ENCODE results near the gene ZFYVE16.

Gene ZFYVE16

DNA sequence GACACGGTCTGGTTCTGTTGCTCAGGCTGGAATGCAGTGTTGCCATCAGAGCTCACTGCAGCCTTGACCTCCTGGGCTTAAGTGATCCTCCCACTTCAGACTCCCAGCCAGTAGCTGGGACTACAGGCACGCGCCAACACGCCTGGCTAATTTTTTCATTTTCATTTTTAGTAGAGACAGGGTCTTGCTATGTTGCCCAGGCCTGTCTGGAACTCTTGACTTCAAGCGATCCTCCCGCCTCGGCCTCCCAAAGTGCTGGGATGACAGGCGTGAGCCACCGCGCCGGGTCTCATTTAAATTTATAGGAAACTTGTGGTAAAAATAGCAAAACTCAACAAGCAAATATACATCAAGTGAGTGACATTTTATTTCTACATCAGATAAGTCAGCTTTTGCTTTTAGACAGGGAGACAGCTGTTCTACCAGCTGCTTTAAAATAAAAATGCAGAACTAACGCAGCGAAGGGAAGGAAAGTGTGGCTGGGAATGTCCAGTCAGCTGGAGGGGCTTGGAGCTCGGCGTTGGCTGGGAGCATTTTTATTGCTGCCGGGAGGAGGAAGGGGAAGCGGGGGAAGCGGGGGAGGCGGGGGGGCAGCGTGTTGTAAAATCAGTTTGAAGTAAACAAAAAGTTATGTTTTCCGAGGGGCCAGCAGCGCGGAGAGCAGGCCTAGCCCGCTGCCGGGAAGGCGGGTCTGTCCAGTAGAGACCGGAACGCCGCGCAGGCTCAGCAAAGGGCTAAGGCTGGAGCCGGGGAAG lies 707 bp upstream of the ZFYVE16 start (continued):
- TF ChIP-seq ZBTB8A (tag by site-specific recombination; IDR thresholded peaks at IDR 0.05) (0 out of 2 replicates have a peak, but pooled peaks have one; percentile 2), ZNF184 (tag by site-specific recombination; IDR thresholded peaks at IDR 0.05) (peak; percentile 21; the same call in 1 of the 2 replicates), GLIS2 (tag by site-specific recombination; IDR thresholded peaks at IDR 0.05) (no peak), ZNF121 (tag by site-specific recombination; IDR thresholded peaks at IDR 0.05) (peak; percentile 97)

DNA sequence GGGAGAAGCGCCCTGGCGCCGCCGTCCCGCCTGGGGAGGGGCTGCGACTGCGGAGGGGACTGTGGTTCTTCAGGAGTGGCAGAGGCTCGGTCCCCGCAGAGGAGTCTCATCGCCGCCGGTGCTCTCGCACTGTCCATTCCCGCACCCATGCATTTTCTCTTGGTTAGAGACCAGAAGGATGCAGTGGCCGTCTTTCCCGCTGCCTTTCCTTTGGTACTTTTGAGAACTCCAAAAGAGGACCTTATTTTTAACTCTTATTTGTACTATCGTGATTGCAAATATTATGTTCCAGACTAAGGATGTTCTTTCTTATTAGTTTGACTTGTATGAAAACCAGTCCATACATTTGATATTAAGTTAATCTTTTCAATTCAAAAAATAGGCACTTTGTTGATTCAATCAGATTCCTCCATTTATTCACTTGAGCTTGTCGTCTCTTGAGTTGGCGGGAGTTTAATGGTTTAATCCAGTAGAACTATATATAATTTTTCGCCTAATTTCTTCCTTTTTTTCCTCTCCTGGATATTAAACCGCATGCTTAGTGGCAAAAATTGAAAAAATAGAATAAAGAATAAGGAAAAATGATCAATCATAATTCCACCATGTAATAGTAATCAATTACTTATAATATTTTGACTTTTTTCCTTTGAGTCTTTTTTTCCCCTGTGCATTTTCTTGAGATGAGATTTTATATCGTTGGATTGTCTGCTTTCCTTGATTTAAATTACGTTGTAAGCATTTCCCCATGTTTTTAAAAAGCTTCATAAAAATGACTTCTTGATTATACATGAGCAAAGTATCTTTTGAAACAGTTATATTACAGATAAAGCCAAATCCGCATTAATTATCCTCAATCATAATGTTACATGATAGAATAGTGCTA lies 861 bp downstream of the ZFYVE16 start:
- H3K27ac ChIP-seq (ENCODE audit: extremely low read depth, low read depth, low read length) = peak overlapping the region; percentile 95
- H3K9me3 ChIP-seq (ENCODE audit: control insufficient read depth, insufficient read depth, low read depth, low read length) = no peaks in the 10 kb centered on the region
- peaks cover 4 to 11% of the 10 kb centered on the region in 2 experiments for H3K36me3 ChIP-seq (ENCODE audit: control insufficient read depth in 2 of 2, insufficient read depth in 1 of 2, low read length in 2 of 2)
- POLR2A ChIA-PET = interaction anchor here (0.5 to 3.1 kb wide), 7 partner anchors 11 to 290 kb away, joined by 3 to 14 read pairs (median 4); partner anchors contain the start of genes DHFR, MSH3 and SERINC5
- TF ChIP-seq ZNF660 (tag by site-specific recombination; IDR thresholded peaks at IDR 0.05) (0 out of 2 replicates have a peak, but pooled peaks have one; percentile 1), ZFP69B (tag by site-specific recombination; IDR thresholded peaks at IDR 0.05) (0 out of 2 replicates have a peak, but pooled peaks have one; percentile 4), SP7 (tag by site-specific recombination; IDR thresholded peaks at IDR 0.05) (0 out of 2 replicates have a peak, but pooled peaks have one; percentile 7), ZNF335 (tag by site-specific recombination; conservative IDR thresholded peaks at IDR 0.05) (peak; percentile 20), ZSCAN16 (tag by site-specific recombination; IDR thresholded peaks at IDR 0.05) (0 out of 2 replicates have a peak, but pooled peaks have one; percentile 15), GLIS2 (tag by site-specific recombination; IDR thresholded peaks at IDR 0.05) (no peak; the same call in 1 of the 2 replicates), IKZF3 (tag by site-specific recombination; IDR thresholded peaks at IDR 0.05) (0 out of 2 replicates have a peak, but pooled peaks have one; percentile 35), ZBTB20 (tag by site-specific recombination; IDR thresholded peaks at IDR 0.05) (peak; percentile 36), ZNF664 (tag by site-specific recombination; IDR thresholded peaks at IDR 0.05) (peak; percentile 94)
- TF ChIP-seq, protein P1, sequence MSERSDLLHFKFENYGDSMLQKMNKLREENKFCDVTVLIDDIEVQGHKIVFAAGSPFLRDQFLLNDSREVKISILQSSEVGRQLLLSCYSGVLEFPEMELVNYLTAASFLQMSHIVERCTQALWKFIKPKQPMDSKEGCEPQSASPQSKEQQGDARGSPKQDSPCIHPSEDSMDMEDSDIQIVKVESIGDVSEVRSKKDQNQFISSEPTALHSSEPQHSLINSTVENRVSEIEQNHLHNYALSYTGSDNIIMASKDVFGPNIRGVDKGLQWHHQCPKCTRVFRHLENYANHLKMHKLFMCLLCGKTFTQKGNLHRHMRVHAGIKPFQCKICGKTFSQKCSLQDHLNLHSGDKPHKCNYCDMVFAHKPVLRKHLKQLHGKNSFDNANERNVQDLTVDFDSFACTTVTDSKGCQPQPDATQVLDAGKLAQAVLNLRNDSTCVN (tag by site-specific recombination; optimal IDR thresholded peaks at IDR 0.05) = no peak
- TF ChIP-seq, protein P2, sequence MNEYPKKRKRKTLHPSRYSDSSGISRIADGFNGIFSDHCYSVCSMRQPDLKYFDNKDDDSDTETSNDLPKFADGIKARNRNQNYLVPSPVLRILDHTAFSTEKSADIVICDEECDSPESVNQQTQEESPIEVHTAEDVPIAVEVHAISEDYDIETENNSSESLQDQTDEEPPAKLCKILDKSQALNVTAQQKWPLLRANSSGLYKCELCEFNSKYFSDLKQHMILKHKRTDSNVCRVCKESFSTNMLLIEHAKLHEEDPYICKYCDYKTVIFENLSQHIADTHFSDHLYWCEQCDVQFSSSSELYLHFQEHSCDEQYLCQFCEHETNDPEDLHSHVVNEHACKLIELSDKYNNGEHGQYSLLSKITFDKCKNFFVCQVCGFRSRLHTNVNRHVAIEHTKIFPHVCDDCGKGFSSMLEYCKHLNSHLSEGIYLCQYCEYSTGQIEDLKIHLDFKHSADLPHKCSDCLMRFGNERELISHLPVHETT (tag by site-specific recombination; IDR thresholded peaks at IDR 0.05) = 0 out of 2 replicates have a peak, but pooled peaks have one; percentile 4
- TF ChIP-seq, protein P3, sequence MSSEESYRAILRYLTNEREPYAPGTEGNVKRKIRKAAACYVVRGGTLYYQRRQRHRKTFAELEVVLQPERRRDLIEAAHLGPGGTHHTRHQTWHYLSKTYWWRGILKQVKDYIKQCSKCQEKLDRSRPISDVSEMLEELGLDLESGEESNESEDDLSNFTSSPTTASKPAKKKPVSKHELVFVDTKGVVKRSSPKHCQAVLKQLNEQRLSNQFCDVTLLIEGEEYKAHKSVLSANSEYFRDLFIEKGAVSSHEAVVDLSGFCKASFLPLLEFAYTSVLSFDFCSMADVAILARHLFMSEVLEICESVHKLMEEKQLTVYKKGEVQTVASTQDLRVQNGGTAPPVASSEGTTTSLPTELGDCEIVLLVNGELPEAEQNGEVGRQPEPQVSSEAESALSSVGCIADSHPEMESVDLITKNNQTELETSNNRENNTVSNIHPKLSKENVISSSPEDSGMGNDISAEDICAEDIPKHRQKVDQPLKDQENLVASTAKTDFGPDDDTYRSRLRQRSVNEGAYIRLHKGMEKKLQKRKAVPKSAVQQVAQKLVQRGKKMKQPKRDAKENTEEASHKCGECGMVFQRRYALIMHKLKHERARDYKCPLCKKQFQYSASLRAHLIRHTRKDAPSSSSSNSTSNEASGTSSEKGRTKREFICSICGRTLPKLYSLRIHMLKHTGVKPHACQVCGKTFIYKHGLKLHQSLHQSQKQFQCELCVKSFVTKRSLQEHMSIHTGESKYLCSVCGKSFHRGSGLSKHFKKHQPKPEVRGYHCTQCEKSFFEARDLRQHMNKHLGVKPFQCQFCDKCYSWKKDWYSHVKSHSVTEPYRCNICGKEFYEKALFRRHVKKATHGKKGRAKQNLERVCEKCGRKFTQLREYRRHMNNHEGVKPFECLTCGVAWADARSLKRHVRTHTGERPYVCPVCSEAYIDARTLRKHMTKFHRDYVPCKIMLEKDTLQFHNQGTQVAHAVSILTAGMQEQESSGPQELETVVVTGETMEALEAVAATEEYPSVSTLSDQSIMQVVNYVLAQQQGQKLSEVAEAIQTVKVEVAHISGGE (tag by site-specific recombination; conservative IDR thresholded peaks at IDR 0.05; ENCODE audit: low read depth) = 0 out of 2 replicates have a peak, but pooled peaks have one; percentile 27
- TF ChIP-seq, protein P4, sequence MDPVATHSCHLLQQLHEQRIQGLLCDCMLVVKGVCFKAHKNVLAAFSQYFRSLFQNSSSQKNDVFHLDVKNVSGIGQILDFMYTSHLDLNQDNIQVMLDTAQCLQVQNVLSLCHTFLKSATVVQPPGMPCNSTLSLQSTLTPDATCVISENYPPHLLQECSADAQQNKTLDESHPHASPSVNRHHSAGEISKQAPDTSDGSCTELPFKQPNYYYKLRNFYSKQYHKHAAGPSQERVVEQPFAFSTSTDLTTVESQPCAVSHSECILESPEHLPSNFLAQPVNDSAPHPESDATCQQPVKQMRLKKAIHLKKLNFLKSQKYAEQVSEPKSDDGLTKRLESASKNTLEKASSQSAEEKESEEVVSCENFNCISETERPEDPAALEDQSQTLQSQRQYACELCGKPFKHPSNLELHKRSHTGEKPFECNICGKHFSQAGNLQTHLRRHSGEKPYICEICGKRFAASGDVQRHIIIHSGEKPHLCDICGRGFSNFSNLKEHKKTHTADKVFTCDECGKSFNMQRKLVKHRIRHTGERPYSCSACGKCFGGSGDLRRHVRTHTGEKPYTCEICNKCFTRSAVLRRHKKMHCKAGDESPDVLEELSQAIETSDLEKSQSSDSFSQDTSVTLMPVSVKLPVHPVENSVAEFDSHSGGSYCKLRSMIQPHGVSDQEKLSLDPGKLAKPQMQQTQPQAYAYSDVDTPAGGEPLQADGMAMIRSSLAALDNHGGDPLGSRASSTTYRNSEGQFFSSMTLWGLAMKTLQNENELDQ (tag by site-specific recombination; IDR thresholded peaks at IDR 0.05; ENCODE audit: low read depth) = no peak
- TF ChIP-seq, protein P5, sequence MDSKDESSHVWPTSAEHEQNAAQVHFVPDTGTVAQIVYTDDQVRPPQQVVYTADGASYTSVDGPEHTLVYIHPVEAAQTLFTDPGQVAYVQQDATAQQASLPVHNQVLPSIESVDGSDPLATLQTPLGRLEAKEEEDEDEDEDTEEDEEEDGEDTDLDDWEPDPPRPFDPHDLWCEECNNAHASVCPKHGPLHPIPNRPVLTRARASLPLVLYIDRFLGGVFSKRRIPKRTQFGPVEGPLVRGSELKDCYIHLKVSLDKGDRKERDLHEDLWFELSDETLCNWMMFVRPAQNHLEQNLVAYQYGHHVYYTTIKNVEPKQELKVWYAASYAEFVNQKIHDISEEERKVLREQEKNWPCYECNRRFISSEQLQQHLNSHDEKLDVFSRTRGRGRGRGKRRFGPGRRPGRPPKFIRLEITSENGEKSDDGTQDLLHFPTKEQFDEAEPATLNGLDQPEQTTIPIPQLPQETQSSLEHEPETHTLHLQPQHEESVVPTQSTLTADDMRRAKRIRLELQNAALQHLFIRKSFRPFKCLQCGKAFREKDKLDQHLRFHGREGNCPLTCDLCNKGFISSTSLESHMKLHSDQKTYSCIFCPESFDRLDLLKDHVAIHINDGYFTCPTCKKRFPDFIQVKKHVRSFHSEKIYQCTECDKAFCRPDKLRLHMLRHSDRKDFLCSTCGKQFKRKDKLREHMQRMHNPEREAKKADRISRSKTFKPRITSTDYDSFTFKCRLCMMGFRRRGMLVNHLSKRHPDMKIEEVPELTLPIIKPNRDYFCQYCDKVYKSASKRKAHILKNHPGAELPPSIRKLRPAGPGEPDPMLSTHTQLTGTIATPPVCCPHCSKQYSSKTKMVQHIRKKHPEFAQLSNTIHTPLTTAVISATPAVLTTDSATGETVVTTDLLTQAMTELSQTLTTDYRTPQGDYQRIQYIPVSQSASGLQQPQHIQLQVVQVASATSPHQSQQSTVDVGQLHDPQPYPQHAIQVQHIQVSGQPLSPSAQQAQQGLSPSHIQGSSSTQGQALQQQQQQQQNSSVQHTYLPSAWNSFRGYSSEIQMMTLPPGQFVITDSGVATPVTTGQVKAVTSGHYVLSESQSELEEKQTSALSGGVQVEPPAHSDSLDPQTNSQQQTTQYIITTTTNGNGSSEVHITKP (tag by site-specific recombination; IDR thresholded peaks at IDR 0.05) = peak; percentile 79
- H3K4me1 ChIP-seq (ENCODE audit: control insufficient read depth, insufficient read depth, low read length) = peaks cover 4% of the 10 kb centered on the region; the same call in 1 of the 2 replicates
- H3K4me3 ChIP-seq (ENCODE audit: low read depth, low read length) = peak overlapping the region; percentile 97
- CTCF ChIA-PET = interaction anchor here (0.7 to 2.1 kb wide), 2 partner anchors 169 to 263 kb away, joined by 3 to 7 read pairs; no protein-coding TSS in a partner anchor

Data from HEK293 (cell line).